Measurements from ENCODE around the gene RETREG1. TPM values are rescaled to one million over a fixed set of nuclear protein-coding genes. Genes with fewer than 3 reads are reported as not detected.

RETREG1 gene
- total and polyA plus RNA-seq, 12 donors: 14.6 to 337 (median 216) TPM

GRCh38 chr5:16467363-16468219, 149.2 kb downstream of the RETREG1 start:
- Histone ChIP-seq H3K27me3 (no peaks in the 10 kb centered on the region), H3K27ac (peak overlapping the region; percentile 66 to 96 (median 91)), H3K4me3 (peak overlapping the region in 8 of 10 donors; percentile 53 to 99 (median 84)), H3K4me1 (peaks cover 0 to 88% (median 58%) of the 10 kb centered on the region in 9 donors), H3K9me3 (no peaks in the 10 kb centered on the region), H3K36me3 (peaks cover 0 to 14% (median 6%) of the 10 kb centered on the region in 9 donors)
- intact Hi-C loops (cut with DNase I): loop anchor here in 2 of 10 donors (5.0 kb wide), 1 partner anchor 200 kb away; no protein-coding TSS in a partner anchor
- TF ChIP-seq CTCF (IDR thresholded peaks at IDR 0.05): no peak
- 37 to 47% methylated on average over 3 of the region's 3 CpGs for WGBS, 2 donors
- ATAC-seq: peak; percentile 22 to 65 (median 54)
- DNase-seq: no peak

GRCh38 chr5:16465544-16466432, 151.0 kb downstream of the RETREG1 start, which contains the start of gene ZNF622:
ZNF622 (minus strand) TSS chr5:16465800; CDS start chr5:16465665, 135 bp downstream.
- DNase-seq (peak; percentile 89 to 91), ATAC-seq (peak; percentile 90 to 96 (median 94))
- Histone ChIP-seq H3K9me3 (no peaks in the 10 kb centered on the region), H3K4me1 (peaks cover 3 to 88% (median 65%) of the 10 kb centered on the region in 9 donors), H3K27me3 (no peaks in the 10 kb centered on the region), H3K27ac (peak within 1 kb of the TSS; percentile 66 to 96 (median 91)), H3K4me3 (peak within 1 kb of the TSS; percentile 53 to 99 (median 90)), H3K36me3 (peaks cover 0 to 32% (median 17%) of the 10 kb centered on the region in 9 donors)
- no peak for TF ChIP-seq CTCF (IDR thresholded peaks at IDR 0.05)
- 0 to 1% methylated on average over 75 of the region's 75 CpGs for WGBS, 2 donors
- intact Hi-C loops (cut with DNase I): loop anchor here in 3 of 10 donors (2.0 to 5.0 kb wide), 2 partner anchors 201 to 202 kb away; no protein-coding TSS in a partner anchor

- no peak for TF ChIP-seq CTCF (IDR thresholded peaks at IDR 0.05)
- peak in 4 of 8 donors; percentile 0 to 25 (median 0) for ATAC-seq
- Histone ChIP-seq H3K27me3 (no peaks in the 10 kb centered on the region), H3K36me3 (peaks cover 0 to 41% (median 17%) of the 10 kb centered on the region in 9 donors), H3K27ac (peak overlapping the region; percentile 18 to 96 (median 91)), H3K9me3 (no peaks in the 10 kb centered on the region), H3K4me1 (peaks cover 3 to 88% (median 63%) of the 10 kb centered on the region in 9 donors), H3K4me3 (peak overlapping the region; percentile 53 to 99 (median 90))
- no peak for DNase-seq
- intact Hi-C loops (cut with DNase I): loop anchor here in 3 of 10 donors (2.0 to 5.0 kb wide), 2 partner anchors 202 kb away; no protein-coding TSS in a partner anchor
- WGBS, 2 donors: 4 to 6% methylated on average over 40 of the region's 40 CpGs
Observed at GRCh38 chr5:16464664-16465543, 151.9 kb downstream of the RETREG1 start.

All from heart right ventricle (tissue), 16 donors.